Raji (cell line): ENCODE results near the gene LRRC75A.

ENCODE experiments used
- POLR2A ChIP-seq: IDR thresholded peaks from 2 replicates; pipeline ENCODE4 v1.6.1; 2011; ENCODE audit warnings: low read depth, low read length, control low read depth; ENCODE audit not compliant: insufficient read depth

Gene LRRC75A

DNA sequence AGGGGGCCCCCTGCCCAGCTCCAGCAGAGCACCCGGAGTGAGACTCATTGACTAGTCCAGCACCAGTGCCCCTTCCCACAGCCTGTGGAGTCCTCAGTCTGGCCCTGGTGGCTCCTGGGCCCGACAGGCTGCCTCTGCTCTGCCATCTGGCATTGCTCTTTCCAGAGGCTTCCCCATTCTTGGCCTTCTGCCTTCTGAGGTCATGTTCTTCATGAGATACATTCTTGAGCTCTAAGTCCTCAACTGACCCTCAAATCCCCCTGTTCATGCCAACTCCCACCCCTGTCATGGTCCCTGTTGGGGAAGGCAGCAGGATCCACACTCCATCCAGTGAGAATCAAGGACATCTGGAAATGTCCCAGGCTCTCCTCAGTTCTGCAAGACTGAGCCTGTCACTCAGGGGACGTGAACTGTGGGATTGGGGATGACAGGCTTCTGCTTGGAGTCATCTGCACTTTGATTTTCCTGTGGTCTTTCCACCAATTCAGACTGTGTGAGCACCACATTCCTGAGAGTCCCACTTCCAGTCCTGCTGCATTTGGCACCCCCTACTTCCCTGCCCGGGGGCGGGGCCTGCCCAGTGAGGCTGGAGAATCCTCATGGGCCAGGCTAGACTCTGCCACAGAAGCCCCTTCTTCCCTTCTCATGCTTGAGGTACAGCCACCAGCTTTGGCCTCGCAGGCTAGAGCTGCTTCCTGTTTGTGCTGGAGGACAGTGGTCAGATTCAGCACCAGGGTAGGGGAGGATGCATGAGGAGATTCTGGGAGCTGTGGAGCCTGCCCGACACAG, 73.9 kb downstream of the LRRC75A start:
- no peak for TF ChIP-seq POLR2A

DNA sequence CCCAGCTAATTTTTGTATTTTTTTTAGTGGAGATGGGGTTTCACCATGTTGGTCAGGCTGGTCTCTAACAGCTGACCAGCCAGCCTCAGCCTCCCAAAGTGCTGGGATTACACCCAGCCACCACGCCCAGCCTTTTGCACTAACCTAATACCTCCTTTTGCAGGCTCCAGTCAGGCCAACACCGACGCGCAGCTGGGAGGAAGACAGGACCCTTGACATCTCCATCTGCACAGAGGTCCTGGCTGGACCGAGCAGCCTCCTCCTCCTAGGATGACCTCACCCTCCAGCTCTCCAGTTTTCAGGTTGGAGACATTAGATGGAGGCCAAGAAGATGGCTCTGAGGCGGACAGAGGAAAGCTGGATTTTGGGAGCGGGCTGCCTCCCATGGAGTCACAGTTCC, 74.6 kb downstream of the LRRC75A start:
- no peak for TF ChIP-seq POLR2A

DNA sequence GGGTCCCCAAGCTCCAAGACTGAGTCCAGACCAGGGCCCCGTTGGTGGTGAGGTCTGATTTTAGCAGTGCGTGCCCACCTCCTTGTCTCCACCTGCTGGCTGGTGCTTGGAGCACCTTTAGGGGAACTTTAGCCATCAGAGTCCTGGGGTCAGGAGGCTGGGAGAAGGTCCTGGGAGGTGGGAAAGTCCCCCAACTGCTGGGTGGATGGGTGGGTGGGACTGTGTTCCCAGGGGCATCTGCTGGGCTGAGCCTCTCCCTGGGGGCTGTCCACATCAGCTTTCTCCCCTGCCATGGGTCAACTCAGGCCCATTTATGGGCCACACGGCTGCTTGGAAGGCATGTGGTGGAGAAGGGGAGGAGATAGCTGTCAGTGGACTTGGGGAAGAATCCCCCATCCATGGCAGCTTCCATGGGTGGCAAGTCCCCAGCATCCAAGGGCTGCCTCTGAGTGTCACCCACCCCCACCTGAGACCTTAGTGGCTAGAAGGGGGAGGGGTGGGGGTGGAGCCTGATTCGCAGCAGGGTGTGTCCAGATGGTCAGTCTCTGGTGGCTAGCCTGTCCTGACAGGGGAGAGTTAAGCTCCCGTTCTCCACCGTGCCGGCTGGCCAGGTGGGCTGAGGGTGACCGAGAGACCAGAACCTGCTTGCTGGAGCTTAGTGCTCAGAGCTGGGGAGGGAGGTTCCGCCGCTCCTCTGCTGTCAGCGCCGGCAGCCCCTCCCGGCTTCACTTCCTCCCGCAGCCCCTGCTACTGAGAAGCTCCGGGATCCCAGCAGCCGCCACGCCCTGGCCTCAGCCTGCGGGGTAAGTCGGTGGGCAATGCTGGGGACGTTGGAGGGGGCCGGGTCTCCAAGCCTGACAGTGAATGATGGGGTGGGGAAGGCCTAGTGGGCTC, 76.7 kb downstream of the LRRC75A start, which contains the start of gene TRPV2:
TSS of gene TRPV2 (plus strand) at position 541 of the 894 bp plus-strand sequence. CDS start 2,098 bp downstream, outside the sequence.
- TF ChIP-seq POLR2A, result peak; percentile 38

DNA sequence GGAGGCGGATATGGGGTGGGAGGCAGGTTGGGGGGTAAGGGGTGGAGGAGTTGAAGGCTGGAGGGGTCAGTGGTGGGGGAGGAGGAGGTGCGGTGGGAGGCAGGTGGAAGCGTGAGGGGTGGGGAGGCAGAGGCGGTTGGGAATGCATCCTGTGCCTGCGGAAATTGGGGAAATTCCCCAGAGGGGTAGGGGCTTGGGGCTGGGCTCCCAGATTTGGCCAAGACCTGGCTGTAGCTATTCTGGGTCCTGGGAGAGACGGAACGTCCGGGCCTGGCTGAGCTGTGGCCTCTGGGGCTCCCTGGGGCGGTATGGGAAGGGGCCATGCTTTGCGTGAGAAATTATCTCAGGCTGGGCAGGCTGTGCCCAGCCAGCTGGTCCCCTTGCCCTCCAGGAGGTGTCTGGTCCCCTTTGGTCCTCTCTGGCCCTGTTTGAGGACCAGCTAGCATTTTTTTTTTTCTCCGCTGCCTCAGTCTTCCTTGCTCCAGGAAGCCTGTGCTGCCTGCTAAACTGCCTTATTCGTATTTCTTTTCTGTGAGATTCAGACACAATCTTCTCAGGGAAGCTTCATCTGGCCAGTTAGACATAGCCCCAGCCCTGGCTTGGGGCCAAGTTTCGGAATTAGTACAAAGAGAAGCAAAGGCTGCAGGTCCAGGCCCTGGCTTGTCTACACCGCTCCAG, 83.9 kb downstream of the LRRC75A start:
- no peak for TF ChIP-seq POLR2A

DNA sequence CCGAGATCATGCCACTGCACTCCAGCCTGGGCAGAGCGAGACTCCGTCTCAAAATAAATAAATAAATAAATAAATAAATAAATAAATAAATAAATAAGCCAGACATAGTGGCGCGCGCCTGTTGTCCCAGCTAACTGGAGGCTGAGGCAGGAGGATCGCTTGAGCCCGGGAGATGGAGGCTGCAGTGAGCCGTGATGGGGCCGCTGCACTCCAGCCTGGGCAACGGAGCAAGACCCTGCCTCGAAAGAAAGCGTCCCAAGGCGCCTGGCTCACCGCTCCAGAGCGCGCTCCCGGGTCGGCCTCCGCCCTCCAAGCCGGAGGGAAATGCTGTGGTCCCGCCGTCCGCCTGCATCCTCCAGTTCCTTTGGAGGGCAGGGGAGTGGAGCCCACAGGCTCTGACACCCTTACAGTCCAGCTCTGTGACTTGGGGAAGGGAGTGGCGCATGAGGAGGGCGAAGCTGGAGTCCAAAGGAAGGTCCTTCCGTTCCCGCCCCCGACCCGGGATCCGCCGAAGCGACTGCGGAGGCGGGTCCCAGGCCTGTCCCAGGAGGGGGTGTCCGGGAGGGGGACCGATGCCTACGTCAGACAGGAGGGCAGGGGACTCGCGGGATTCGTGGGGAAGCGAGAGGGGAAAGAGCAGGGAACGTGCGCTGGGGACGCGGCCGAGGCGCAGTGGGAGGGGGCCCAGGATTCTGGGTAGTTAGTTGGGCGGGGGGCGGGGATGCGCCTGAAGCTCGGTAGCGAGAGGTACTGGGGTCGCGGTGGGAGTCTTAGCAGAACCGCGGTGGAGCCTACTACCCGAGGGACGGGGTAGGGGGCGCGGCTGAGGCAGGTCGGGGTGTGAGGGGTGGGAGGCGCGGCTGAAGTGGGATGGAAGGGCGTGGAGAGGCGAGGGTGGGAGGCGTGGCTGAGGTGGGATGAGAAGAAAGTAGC, 85.0 kb downstream of the LRRC75A start:
- no peak for TF ChIP-seq POLR2A

DNA sequence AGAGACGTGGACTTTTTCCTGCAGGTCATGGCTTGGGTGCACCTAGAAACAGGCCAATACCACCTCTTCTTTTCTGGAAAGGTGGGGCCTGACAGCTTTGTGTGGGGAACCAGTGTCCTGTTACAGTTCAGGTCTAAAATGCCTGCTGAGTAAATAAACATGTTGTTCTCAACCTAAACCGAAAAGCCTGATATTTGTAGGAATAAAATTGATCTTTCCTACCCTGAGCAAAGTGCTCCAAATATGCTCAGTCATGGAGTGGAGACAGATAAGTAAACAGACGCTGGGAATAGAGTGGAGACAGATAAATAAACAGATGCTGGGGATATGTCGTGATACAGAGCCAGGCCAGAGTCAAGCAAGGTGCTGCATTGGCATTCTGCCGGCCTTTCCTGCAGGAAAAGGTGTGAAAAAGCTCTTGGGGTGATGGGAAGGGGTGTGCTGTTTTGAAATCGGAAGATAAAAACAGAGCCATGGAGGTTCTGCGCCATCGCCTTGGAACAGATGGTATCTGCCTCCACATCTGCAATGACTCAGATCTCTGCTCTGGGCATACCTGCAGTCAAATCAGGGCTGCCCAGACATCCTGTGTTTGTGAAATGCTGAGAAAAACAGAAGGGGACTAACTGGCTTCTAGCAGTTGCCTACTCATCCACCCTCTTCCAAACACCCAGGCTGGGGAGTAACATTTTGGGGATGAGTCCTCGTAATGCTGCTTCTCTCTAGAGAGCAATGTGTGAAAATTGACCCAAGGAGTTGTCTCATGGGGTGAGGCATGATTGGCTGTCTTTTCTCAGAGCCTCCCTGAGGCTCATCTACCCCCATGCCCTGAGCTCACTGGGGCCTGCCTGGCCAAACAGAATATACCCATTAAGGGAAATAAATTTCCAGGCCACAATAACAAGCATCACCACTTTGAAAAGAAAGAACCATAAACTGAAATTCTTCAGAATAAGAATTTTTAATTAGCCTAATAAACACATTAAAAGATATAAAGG, 93.4 kb downstream of the LRRC75A start:
- TF ChIP-seq POLR2A, result no peak
